Heart left ventricle (tissue), 16 donors: ENCODE data around the gene DUXB. TPM values are rescaled to one million over a fixed set of nuclear protein-coding genes. Genes with fewer than 3 reads are reported as not detected.

ENCODE experiments used
- ATAC-seq, 4 donors: fragments of 200-7000 bp; cut with Tn5 transposase; one replicate each; pipeline ENCODE4 v1.9.1; 2020 to 2022; ENCODE audit warnings: moderate library complexity in 4 of 4, mild to moderate bottlenecking in 3 of 4, moderate number of reproducible peaks in 1 of 4
- DNase-seq, 5 donors: peaks; one replicate each; pipeline ENCODE4 v3.0.0-alpha.2; 2020
- H3K27ac ChIP-seq, 12 donors: fragments of 200-600 bp; sonication (generic) in 4 of 12; one replicate each; pipeline versions ENCODE4 v1.5.0 to v1.8.0; 2016 to 2022; ENCODE audit warnings: mild to moderate bottlenecking in 2 of 12
- H3K27me3 ChIP-seq, 9 donors: fragments of 200-600 bp; sonication (generic) in 2 of 9; one replicate each; pipeline versions ENCODE4 v1.5.1 to v1.8.0; 2016 to 2022; ENCODE audit warnings: mild to moderate bottlenecking in 3 of 9
- H3K36me3 ChIP-seq, 9 donors: fragments of 200-600 bp; sonication (generic) in 2 of 9; one replicate each; pipeline versions ENCODE4 v1.5.0 to v1.8.0; 2018 to 2022; ENCODE audit warnings: mild to moderate bottlenecking in 2 of 9
- H3K4me1 ChIP-seq, 12 donors: fragments of 200-600 bp; sonication (generic) in 4 of 12; one replicate each; pipeline versions ENCODE4 v1.5.0 to v1.8.0; 2016 to 2022; ENCODE audit warnings: mild to moderate bottlenecking in 3 of 12
- H3K4me3 ChIP-seq, 12 donors: fragments of 200-600 bp; sonication (generic) in 4 of 12; one replicate each; pipeline versions ENCODE4 v1.5.0 to v1.8.0; 2017 to 2022; ENCODE audit warnings: mild to moderate bottlenecking in 9 of 12, moderate library complexity in 4 of 12
- H3K9me3 ChIP-seq, 12 donors: fragments of 200-600 bp; sonication (generic) in 4 of 12; one replicate each; pipeline versions ENCODE4 v1.5.0 to v1.8.0; 2016 to 2022; ENCODE audit warnings: mild to moderate bottlenecking in 1 of 12
- POLR2A ChIP-seq, 2 donors: fragments of 450-650 bp; IDR thresholded peaks; one replicate each; pipeline ENCODE4 v1.6.1; 2017; ENCODE audit warnings: antibody characterized with exemption in 2 of 2, mild to moderate bottlenecking in 2 of 2, moderate library complexity in 2 of 2
- WGBS, 4 donors: extraction: QIAGEN DNeasy Blood & Tissue Kit in 2 of 4; methylation state at CpG; one replicate each; pipeline versions ENCODE4 v1.1.5 to v1.1.7; 2013 to 2018; 5-methylcytosine and 5-hydroxymethylcytosine counted together
- intact Hi-C, 10 donors: fragments of 100-400 bp; cut with DNase I; formaldehyde crosslinking; loops; one replicate each; pipeline versions ENCODE4 v1.11.1 to v1.14.2; 2022
- polyA plus RNA-seq, 2 donors: library from polyadenylated mRNA; stranded (reverse); fragments of 200-250 nt; gene quantifications; one replicate each; pipeline ENCODE4 v1.2.3, GENCODE V29; 2013
- total RNA-seq, 9 donors: library from RNA; depleted of rRNA in 2 of 9; stranded (reverse); fragments of >200 nt in 2 of 9; fragmentation: NEBNext Ultra II Directional in 3 of 9; extraction: Animal tissue kit (Norgen Biotek cat#: 25700) in 3 of 9; gene quantifications; one replicate each; pipeline versions ENCODE4 v1.1.0 to v1.2.4, GENCODE V29; 2016 to 2023
- TF ChIP-seq, protein P1 (sequence below), 12 donors: fragments of 200-600 bp; sonication (generic) in 4 of 12; IDR thresholded peaks; one replicate each; pipeline versions ENCODE4 v1.5.0 to v1.8.0; 2018 to 2022; ENCODE audit warnings: antibody characterized with exemption in 12 of 12, mild to moderate bottlenecking in 5 of 12
- donor health status: ischemic (EF 13 %, LVEDD 7.1; RV severe dilation, severe dysfunction).
- donor health status: healthy with polysubstance abuse.
- donor health status: DM: no; HTN: yes; CAD: no.
- donor health status: DM: no; HTN: no; CAD: no.
- donor health status: ischemic (EF 25% LVEDD 6.9; RV normal size, moderate dysfunction).
- donor health status: ischemic (EF 25% LVEDD 5.7; RV mildly dilated, moderate dysfunction).
- donor health status: healthy.
- donor health status: DM: yes; HTN: yes; CAD: no.
- donor health status: ischemic (EF 35%, LVEDD 5.7; RV mildly dilated, moderate dysfunction).
- donor health status: nonischemic (EF 11% LVEDD 7.7; RV severe dilation, severe dysfunction).
- donor health status: DM: yes; HTN: yes; CAD: no.
- donor health status: PGD.
- donor health status: ischemic (EF 29% LVEDD 5.4; RV normal size, mild dysfunction).
- donor health status: nonischemic (EF 23%, LVEDD 6.1; RV moderate dilation, normal function).

DUXB gene
- total and polyA plus RNA-seq, 11 donors: not detected

DNA sequence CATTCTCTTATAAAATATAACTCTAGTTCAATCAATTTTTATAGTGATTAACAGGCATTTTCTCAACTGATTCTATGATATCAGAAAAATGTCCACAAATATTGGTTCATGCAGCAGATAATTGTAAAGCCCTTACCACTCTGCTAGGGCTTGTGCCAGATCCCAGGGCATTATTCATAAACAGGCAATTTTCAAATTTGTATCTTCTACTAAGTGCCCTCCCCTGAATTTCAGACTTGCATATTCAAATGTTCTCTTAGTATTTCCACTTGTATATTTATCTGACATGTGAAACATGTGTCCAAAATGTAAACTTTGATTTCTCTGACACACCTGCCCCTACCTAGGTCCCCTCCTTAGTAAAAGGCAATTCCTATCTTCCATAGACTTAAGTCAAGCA lies 33.8 kb downstream of the DUXB start:
- no peaks in the 10 kb centered on the region for H3K9me3 ChIP-seq
- ATAC-seq (no peak), DNase-seq (no peak)
- H3K36me3 ChIP-seq: peaks cover 0 to 3% (median 0%) of the 10 kb centered on the region in 9 donors
- TF ChIP-seq, protein P1, sequence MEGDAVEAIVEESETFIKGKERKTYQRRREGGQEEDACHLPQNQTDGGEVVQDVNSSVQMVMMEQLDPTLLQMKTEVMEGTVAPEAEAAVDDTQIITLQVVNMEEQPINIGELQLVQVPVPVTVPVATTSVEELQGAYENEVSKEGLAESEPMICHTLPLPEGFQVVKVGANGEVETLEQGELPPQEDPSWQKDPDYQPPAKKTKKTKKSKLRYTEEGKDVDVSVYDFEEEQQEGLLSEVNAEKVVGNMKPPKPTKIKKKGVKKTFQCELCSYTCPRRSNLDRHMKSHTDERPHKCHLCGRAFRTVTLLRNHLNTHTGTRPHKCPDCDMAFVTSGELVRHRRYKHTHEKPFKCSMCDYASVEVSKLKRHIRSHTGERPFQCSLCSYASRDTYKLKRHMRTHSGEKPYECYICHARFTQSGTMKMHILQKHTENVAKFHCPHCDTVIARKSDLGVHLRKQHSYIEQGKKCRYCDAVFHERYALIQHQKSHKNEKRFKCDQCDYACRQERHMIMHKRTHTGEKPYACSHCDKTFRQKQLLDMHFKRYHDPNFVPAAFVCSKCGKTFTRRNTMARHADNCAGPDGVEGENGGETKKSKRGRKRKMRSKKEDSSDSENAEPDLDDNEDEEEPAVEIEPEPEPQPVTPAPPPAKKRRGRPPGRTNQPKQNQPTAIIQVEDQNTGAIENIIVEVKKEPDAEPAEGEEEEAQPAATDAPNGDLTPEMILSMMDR (IDR thresholded peaks at IDR 0.05): no peak
- no peak for TF ChIP-seq POLR2A (IDR thresholded peaks at IDR 0.05)
- H3K27me3 ChIP-seq: no peaks in the 10 kb centered on the region
- no peak overlapping the region for H3K4me3 ChIP-seq
- no peak overlapping the region for H3K27ac ChIP-seq
- peaks cover 0 to under 1% (median 0%) of the 10 kb centered on the region in 12 donors for H3K4me1 ChIP-seq
- intact Hi-C loops: no loop called here

DNA sequence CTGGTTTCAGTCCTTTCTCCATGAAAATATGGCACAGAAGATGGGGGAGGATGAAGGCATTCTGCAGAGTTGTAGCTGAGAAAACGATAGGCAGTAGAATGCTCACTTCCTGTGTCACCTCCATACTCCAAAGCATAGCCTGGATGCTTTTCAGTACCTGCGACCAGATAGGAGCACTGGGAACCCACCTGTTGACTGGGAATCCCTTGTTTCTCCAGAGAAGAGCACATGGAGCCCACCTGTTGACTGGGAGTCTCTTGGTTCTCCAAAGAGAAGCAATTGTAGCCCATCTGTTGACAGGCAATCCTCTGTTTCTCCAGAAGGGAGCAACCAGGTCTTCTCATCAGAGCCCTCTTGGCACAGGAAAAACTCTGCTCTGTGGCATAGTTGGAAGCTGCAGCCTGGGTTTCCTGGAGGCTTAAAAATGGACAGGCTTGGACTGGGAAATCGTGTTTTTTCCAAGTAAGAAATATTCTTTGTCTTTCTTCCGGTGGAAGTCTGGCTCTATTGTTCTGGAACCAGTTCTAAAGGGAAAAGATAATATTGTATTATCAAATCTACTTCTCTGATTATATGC lies 40.4 kb downstream of the DUXB start:
- peak overlapping the region in 5 of 12 donors; percentile 10 to 30 (median 17) for H3K27ac ChIP-seq
- no peak overlapping the region for H3K4me3 ChIP-seq
- no peaks in the 10 kb centered on the region for H3K9me3 ChIP-seq
- TF ChIP-seq, protein P1 (IDR thresholded peaks at IDR 0.05): peak in 1 of 12 donors; percentile 8
- TF ChIP-seq POLR2A (IDR thresholded peaks at IDR 0.05): no peak
- intact Hi-C loops: no loop called here
- peaks cover 0 to 25% (median 11%) of the 10 kb centered on the region in 12 donors for H3K4me1 ChIP-seq
- DNase-seq (no peak), ATAC-seq (peak in 1 of 4 donors; percentile 25)
- WGBS, 4 donors: 50 to 75% (median 62%) methylated on average over 4 of the region's 4 CpGs
- H3K36me3 ChIP-seq: peaks cover 0 to 58% (median 48%) of the 10 kb centered on the region in 9 donors
- no peaks in the 10 kb centered on the region for H3K27me3 ChIP-seq

DNA sequence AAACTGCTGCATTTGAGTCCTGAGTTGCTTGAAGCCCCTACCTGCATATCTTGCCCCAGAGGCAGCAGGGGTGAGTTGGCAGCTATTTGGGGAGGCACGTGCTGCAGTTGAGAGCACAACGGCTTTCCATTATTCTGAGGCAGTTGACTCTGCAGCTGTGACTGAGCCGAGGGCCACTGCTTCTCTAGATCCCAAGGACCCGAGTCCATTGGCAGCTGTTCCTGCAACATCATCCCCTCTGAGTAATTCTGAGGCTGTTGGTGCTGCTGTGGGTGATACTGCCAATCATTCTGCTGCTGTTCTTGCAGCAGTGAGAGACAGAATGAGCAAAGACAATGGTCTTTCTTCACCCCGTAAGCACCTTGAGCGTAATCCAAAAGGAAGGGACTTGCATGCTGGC lies 40.9 kb downstream of the DUXB start:
- Histone ChIP-seq H3K27me3 (no peaks in the 10 kb centered on the region), H3K9me3 (no peaks in the 10 kb centered on the region), H3K36me3 (peaks cover 0 to 63% (median 53%) of the 10 kb centered on the region in 9 donors), H3K27ac (peak overlapping the region in 2 of 12 donors; percentile 12 to 17), H3K4me1 (peaks cover 0 to 25% (median 11%) of the 10 kb centered on the region in 12 donors), H3K4me3 (no peak overlapping the region)
- WGBS, 4 donors: 81 to 96% (median 91%) methylated on average over 2 to 6 of the region's 6 CpGs
- DNase-seq: no peak
- TF ChIP-seq, protein P1 (IDR thresholded peaks at IDR 0.05): no peak
- TF ChIP-seq POLR2A (IDR thresholded peaks at IDR 0.05): no peak
- ATAC-seq: no peak
- intact Hi-C loops: no loop called here

DNA sequence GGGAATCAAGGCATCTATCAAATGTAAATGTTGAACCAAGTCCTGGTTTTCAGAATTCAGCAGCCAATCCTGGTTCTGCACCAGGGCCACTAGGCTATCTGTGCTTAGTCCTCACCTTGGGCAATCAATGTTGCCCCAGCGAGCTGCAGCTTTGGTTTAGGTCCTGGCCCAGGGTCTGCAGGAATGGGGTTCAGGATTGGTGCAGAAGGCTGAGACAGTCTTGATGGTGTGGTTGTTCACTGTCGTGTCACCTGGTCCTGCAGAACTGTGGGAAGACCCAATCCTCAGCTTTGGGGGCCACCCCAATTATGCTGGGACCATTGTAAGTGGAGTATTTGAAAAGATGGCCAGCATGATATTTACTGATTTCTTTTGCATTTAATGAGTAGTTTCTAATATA lies 43.1 kb downstream of the DUXB start:
- no peak for TF ChIP-seq POLR2A (IDR thresholded peaks at IDR 0.05)
- TF ChIP-seq, protein P1 (IDR thresholded peaks at IDR 0.05): no peak
- DNase-seq: no peak
- WGBS, 4 donors: 71 to 94% (median 85%) methylated on average over 2 of the region's 2 CpGs
- intact Hi-C loops: loop anchor here in 5 of 10 donors (10.0 kb wide), 1 partner anchor 107 kb away; no protein-coding TSS in a partner anchor
- peaks cover 0 to 32% (median 23%) of the 10 kb centered on the region in 12 donors for H3K4me1 ChIP-seq
- no peak overlapping the region for H3K27ac ChIP-seq
- peaks cover 0 to 76% (median 70%) of the 10 kb centered on the region in 9 donors for H3K36me3 ChIP-seq
- no peak for ATAC-seq
- no peaks in the 10 kb centered on the region for H3K9me3 ChIP-seq
- no peak overlapping the region for H3K4me3 ChIP-seq
- H3K27me3 ChIP-seq: no peaks in the 10 kb centered on the region
